ENCODE measurements around the gene C14orf119. TPM values are rescaled to one million over a fixed set of nuclear protein-coding genes. Genes with fewer than 3 reads are reported as not detected.

Gene C14orf119
- total and polyA plus RNA-seq, 9 donors: 13.8 to 55.6 (median 41.5) TPM

DNA sequence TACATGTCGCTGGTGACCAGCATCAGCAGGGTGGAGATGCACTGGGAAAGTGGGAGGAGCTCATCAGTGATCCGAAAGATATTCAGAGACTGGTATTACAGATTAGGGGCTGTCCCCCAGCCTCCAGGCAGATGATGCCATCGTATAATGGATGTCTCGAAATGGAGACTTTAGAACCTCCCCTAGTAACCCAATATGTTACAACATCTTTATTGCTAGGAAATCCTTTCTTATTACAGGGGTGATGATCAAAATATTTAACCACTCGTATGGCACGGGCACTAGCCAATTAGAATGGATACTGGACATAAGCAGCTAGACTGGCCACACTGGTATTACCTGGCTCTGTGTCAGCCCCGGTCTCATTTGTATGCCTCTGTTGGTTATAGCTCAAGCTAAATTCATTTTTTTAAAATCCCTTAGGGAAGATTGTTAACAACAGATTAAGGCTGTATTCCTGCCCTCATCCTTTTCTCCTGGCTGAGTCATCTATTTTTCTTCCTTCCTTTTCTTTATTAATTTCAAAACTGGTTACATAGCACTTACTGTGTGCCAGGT is 34.5 kb downstream of the C14orf119 start:
- no peaks in the 10 kb centered on the region for H3K4me1 ChIP-seq (ENCODE audit: insufficient read depth)
- no peak overlapping the region for H3K4me3 ChIP-seq
- H3K9me3 ChIP-seq: no peaks in the 10 kb centered on the region
- intact Hi-C loops (cut with DNase I): loop anchor here in 1 of 4 donors (10.0 kb wide), 1 partner anchor 165 kb away; no protein-coding TSS in a partner anchor
- no peaks in the 10 kb centered on the region for H3K36me3 ChIP-seq
- TF ChIP-seq POLR2A (IDR thresholded peaks at IDR 0.05): no peak
- peak in 1 of 5 donors; percentile 4 for DNase-seq
- no peak overlapping the region for H3K27ac ChIP-seq
- H3K27me3 ChIP-seq: no peaks in the 10 kb centered on the region
- 90 to 94% (median 93%) methylated on average over 7 of the region's 7 CpGs for WGBS, 3 donors

DNA sequence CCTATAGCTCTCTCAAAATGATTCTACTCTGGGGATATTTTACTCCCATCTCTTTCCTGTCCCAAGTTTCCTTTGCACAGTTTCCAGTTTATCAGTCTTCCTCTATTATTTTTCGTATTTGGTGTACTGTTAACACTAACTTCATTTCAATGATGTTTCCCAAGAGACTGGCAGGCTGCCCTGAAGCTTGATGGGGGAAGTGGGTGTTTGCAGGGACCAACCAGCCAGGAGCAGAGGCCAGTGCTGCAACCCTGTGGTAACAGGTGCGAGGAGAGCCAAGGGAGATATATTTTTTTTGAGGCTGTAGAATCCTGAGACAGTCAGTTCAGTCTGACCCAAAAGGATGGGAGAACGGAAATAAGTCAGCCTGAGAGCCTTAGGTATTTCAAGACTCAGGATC is 35.6 kb downstream of the C14orf119 start:
- H3K9me3 ChIP-seq: no peaks in the 10 kb centered on the region
- no peaks in the 10 kb centered on the region for H3K4me1 ChIP-seq (ENCODE audit: insufficient read depth)
- TF ChIP-seq, protein P1, sequence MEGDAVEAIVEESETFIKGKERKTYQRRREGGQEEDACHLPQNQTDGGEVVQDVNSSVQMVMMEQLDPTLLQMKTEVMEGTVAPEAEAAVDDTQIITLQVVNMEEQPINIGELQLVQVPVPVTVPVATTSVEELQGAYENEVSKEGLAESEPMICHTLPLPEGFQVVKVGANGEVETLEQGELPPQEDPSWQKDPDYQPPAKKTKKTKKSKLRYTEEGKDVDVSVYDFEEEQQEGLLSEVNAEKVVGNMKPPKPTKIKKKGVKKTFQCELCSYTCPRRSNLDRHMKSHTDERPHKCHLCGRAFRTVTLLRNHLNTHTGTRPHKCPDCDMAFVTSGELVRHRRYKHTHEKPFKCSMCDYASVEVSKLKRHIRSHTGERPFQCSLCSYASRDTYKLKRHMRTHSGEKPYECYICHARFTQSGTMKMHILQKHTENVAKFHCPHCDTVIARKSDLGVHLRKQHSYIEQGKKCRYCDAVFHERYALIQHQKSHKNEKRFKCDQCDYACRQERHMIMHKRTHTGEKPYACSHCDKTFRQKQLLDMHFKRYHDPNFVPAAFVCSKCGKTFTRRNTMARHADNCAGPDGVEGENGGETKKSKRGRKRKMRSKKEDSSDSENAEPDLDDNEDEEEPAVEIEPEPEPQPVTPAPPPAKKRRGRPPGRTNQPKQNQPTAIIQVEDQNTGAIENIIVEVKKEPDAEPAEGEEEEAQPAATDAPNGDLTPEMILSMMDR (IDR thresholded peaks at IDR 0.05): no peak
- TF ChIP-seq EP300 (IDR thresholded peaks at IDR 0.05): no peak
- no peak for TF ChIP-seq POLR2A (IDR thresholded peaks at IDR 0.05)
- DNase-seq: peak in 2 of 5 donors; percentile 47 to 72
- H3K27me3 ChIP-seq: no peaks in the 10 kb centered on the region
- intact Hi-C loops (cut with DNase I): no loop called here
- no peak overlapping the region for H3K27ac ChIP-seq
- 55 to 69% (median 66%) methylated on average over 3 of the region's 3 CpGs for whole genome bisulfite sequencing, 3 donors
- no peak overlapping the region for H3K4me3 ChIP-seq
- H3K36me3 ChIP-seq: no peaks in the 10 kb centered on the region

DNA sequence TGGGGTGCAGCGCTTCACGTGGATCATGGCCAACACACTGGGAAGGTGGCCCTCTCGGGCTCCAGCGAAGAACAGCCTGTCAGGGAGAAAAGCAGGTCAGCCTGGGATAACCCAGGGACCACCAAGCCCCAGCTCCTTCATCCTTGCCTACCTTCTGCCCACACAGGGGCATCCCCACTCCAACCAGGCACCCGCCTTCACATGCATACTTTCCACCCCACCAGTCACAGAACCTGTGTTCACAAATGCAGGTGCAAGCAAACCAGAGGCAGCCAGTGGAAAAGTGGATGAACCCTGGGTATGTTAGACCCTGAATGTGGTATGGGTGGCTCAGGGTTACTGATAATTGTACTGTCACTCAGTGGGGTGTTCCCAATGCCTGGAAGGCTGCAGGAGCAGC is 36.2 kb downstream of the C14orf119 start:
- WGBS, 3 donors: 88 to 92% (median 92%) methylated on average over 5 of the region's 5 CpGs
- intact Hi-C loops (cut with DNase I): no loop called here
- no peak for DNase-seq
- no peaks in the 10 kb centered on the region for H3K27me3 ChIP-seq
- H3K4me1 ChIP-seq (ENCODE audit: insufficient read depth): no peaks in the 10 kb centered on the region
- no peaks in the 10 kb centered on the region for H3K9me3 ChIP-seq
- TF ChIP-seq, protein P1 (IDR thresholded peaks at IDR 0.05): no peak
- TF ChIP-seq POLR2A (IDR thresholded peaks at IDR 0.05) (no peak), EP300 (IDR thresholded peaks at IDR 0.05) (no peak)
- no peaks in the 10 kb centered on the region for H3K36me3 ChIP-seq
- H3K27ac ChIP-seq: no peak overlapping the region
- no peak overlapping the region for H3K4me3 ChIP-seq

DNA sequence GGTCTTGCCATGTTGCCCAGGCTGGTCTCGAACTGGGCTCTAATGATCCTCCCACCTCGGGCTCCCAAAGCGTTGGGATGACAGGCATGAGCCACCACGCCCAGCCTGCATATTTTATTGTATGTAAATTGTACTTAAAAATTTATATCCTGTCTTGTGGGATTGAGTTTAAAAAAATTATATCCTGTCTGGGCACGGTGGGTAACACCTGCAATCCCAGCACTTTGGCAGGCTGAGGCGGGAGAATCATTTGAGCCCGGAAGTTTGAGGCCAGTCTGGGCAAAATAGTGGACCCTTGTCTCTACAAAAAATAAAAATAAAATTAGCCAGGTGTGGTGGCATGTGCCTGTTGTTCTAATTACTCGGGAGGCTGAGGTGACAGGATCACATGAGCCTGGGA is 37.7 kb downstream of the C14orf119 start:
- no peak for DNase-seq
- no peak for TF ChIP-seq POLR2A (IDR thresholded peaks at IDR 0.05)
- TF ChIP-seq, protein P1 (IDR thresholded peaks at IDR 0.05): no peak
- TF ChIP-seq EP300 (IDR thresholded peaks at IDR 0.05): no peak
- no peaks in the 10 kb centered on the region for H3K36me3 ChIP-seq
- 89 to 93% (median 93%) methylated on average over 8 of the region's 8 CpGs for WGBS, 3 donors
- intact Hi-C loops (cut with DNase I): no loop called here
- H3K4me1 ChIP-seq (ENCODE audit: insufficient read depth): no peaks in the 10 kb centered on the region
- no peak overlapping the region for H3K27ac ChIP-seq
- no peaks in the 10 kb centered on the region for H3K27me3 ChIP-seq
- no peaks in the 10 kb centered on the region for H3K9me3 ChIP-seq
- no peak overlapping the region for H3K4me3 ChIP-seq

DNA sequence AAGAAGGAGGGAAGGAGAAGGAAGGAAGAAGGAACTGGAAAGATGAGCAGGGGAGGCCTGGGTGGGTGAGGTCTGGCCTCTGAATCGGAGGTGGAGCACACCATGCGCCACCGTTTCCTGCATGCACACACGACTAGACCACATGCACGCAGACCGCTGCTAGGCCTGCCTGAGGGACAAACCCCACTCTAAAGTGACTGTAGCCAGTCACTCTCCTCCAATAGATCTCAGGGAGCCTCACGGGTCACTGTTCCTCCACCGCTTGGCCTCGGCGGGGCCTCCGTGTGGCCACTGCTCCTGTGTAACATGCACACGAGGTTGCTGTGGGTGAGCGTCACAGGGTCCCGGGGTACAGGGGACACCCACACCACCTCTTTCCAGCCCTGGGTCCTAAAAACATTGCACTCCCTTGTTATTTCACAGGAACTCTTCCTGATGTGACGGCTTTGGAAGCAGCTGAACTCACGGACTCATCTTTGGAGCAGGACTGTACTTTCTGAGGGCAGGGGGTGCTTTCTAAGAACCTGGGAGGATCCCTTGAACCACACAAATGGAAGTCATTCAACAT is 41.3 kb downstream of the C14orf119 start:
- no peak for DNase-seq
- H3K4me3 ChIP-seq: no peak overlapping the region
- H3K36me3 ChIP-seq: no peaks in the 10 kb centered on the region
- TF ChIP-seq EP300 (IDR thresholded peaks at IDR 0.05): no peak
- TF ChIP-seq, protein P1 (IDR thresholded peaks at IDR 0.05): no peak
- TF ChIP-seq POLR2A (IDR thresholded peaks at IDR 0.05): no peak
- H3K27ac ChIP-seq: no peak overlapping the region
- intact Hi-C loops (cut with DNase I): no loop called here
- H3K9me3 ChIP-seq: no peaks in the 10 kb centered on the region
- H3K27me3 ChIP-seq: no peaks in the 10 kb centered on the region
- no peaks in the 10 kb centered on the region for H3K4me1 ChIP-seq (ENCODE audit: insufficient read depth)
- 91 to 94% (median 93%) methylated on average over 16 of the region's 16 CpGs for WGBS, 3 donors

Data from ovary (tissue), 9 donors.